H1 (cell line): ENCODE results near the gene IL12RB2.

Experiments used
- CEBPB ChIP-seq: IDR thresholded peaks from 2 replicates; pipeline ENCODE4 v1.6.1; 2012; ENCODE audit warnings: low read depth, low read length
- CTBP2 ChIP-seq: IDR thresholded peaks from 2 replicates; pipeline ENCODE4 v1.7.0; 2011; ENCODE audit warnings: borderline replicate concordance, mild to moderate bottlenecking, moderate library complexity, mixed read lengths, low read length; ENCODE audit not compliant: insufficient read depth, insufficient read length
- CTCF ChIP-seq, 3 experiments: IDR thresholded peaks; 1 replicate in 2 of 3; 2 replicates in 1 of 3; pipeline versions ENCODE4 v1.5.1 to v1.6.1; 2011; ENCODE audit warnings: low read length in 3 of 3, mild to moderate bottlenecking in 3 of 3, inconsistent platforms in 2 of 3, low read depth in 1 of 3, moderate library complexity in 1 of 3; ENCODE audit not compliant: insufficient read depth in 1 of 3; ENCODE audit errors: control extremely low read depth in 1 of 3
- EZH2 ChIP-seq: fragments of 200-600 bp; sonication (generic); IDR thresholded peaks from 2 replicates; pipeline ENCODE4 v1.7.1; 2012; ENCODE audit warnings: low read depth, mild to moderate bottlenecking, moderate library complexity, low read length, inconsistent platforms; ENCODE audit not compliant: severe bottlenecking
- GABPA ChIP-seq: IDR thresholded peaks from 2 replicates; pipeline ENCODE4 v1.6.1; 2011; ENCODE audit warnings: mild to moderate bottlenecking, low read length, moderate library complexity, borderline replicate concordance; ENCODE audit not compliant: insufficient read depth
- MAFK ChIP-seq: IDR thresholded peaks from 2 replicates; pipeline ENCODE4 v1.6.1; 2012; ENCODE audit warnings: low read depth, mild to moderate bottlenecking, improper control_type of control experiment, low read length
- RAD21 ChIP-seq, 2 experiments: IDR thresholded peaks in 1 of 2; conservative IDR thresholded peaks in 1 of 2; 2 replicates each; pipeline ENCODE4 v1.6.1; 2011; ENCODE audit warnings: low read depth in 2 of 2, low read length in 2 of 2, improper control_type of control experiment in 1 of 2, inconsistent platforms in 1 of 2, mild to moderate bottlenecking in 1 of 2, moderate library complexity in 1 of 2
- TAF1 ChIP-seq: IDR thresholded peaks from 2 replicates; pipeline ENCODE4 v1.6.1; 2011; ENCODE audit warnings: mild to moderate bottlenecking, low read depth, low read length
- TBP ChIP-seq: IDR thresholded peaks from 2 replicates; pipeline ENCODE4 v1.6.1; 2011; ENCODE audit warnings: low read depth, low read length, improper control_type of control experiment
- YY1 ChIP-seq: IDR thresholded peaks from 2 replicates; pipeline ENCODE4 v1.6.1; 2011; ENCODE audit warnings: low read depth, mild to moderate bottlenecking, low read length
- TF ChIP-seq, protein P1 (sequence below): IDR thresholded peaks from 2 replicates; pipeline ENCODE4 v1.6.1; 2011; ENCODE audit warnings: low read depth, mild to moderate bottlenecking, low read length; ENCODE audit not compliant: insufficient read depth

- TF ChIP-seq MAFK, result no peak
- no peak for TF ChIP-seq YY1
- TF ChIP-seq CTCF (IDR thresholded peaks at IDR 0.05; ENCODE audit: control extremely low read depth in 1 of 3, insufficient read depth in 1 of 3, low read depth in 1 of 3, low read length in 3 of 3), result no peak
- TF ChIP-seq CEBPB, result no peak
- no peak for TF ChIP-seq TBP
- TF ChIP-seq RAD21 (IDR thresholded peaks at IDR 0.05 in 1 of 2, conservative IDR thresholded peaks at IDR 0.05 in 1 of 2; ENCODE audit: low read depth in 2 of 2, low read length in 2 of 2), result no peak
- no peak for TF ChIP-seq TAF1
- TF ChIP-seq, protein P1, sequence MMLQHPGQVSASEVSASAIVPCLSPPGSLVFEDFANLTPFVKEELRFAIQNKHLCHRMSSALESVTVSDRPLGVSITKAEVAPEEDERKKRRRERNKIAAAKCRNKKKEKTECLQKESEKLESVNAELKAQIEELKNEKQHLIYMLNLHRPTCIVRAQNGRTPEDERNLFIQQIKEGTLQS, result no peak
- TF ChIP-seq CTBP2, result no peak
- TF ChIP-seq EZH2, result no peak
- TF ChIP-seq GABPA, result no peak
Observed at GRCh38 chr1:67431156-67431765, 123.6 kb downstream of the IL12RB2 start.
